Activated T-cell treated with anti-CD3 and anti-CD28 coated beads for 48 hours (primary cell): ENCODE data around the gene KLKB1.

Experiments
- DNase-seq: peaks from one replicate; pipeline ENCODE4 v3.0.0-alpha.2; 2020; ENCODE audit warnings: low read depth

Gene KLKB1

GRCh38 chr4:186227221-186227620 is at the start of gene KLKB1:
Gene KLKB1, plus strand, starts transcription at chr4:186227507. Its CDS starts 689 bp downstream, at chr4:186228196.
- no peak for DNase-seq

GRCh38 chr4:186188107-186188506 is 39.2 kb upstream of the KLKB1 start:
- no peak for DNase-seq

- DNase-seq = no peak
Observed at GRCh38 chr4:186189656-186190055, 37.7 kb upstream of the KLKB1 start.

- DNase-seq = peak; percentile 31
Observed at GRCh38 chr4:186190581-186191199, 36.6 kb upstream of the KLKB1 start.

- peak; percentile 86 for DNase-seq
Observed at GRCh38 chr4:186191200-186192065, 35.9 kb upstream of the KLKB1 start, which contains the start of gene CYP4V2. Gene CYP4V2, plus strand, starts transcription at chr4:186191567. Its CDS starts 257 bp downstream, at chr4:186191824.

- DNase-seq = peak; percentile 25
Observed at GRCh38 chr4:186192066-186192612, 35.2 kb upstream of the KLKB1 start.

GRCh38 chr4:186193851-186194250 is 33.5 kb upstream of the KLKB1 start:
- DNase-seq = no peak

- no peak for DNase-seq
Observed at GRCh38 chr4:186196063-186196462, 31.2 kb upstream of the KLKB1 start.

GRCh38 chr4:186200516-186200915 is 26.8 kb upstream of the KLKB1 start:
- no peak for DNase-seq

- no peak for DNase-seq
Observed at GRCh38 chr4:186201010-186201409, 26.3 kb upstream of the KLKB1 start.

GRCh38 chr4:186201535-186202230 is 25.6 kb upstream of the KLKB1 start:
- DNase-seq = peak; percentile 58

GRCh38 chr4:186202490-186203140 is 24.7 kb upstream of the KLKB1 start:
- no peak for DNase-seq

GRCh38 chr4:186203406-186203805 is 23.9 kb upstream of the KLKB1 start:
- DNase-seq = no peak

GRCh38 chr4:186204103-186204559 is 23.2 kb upstream of the KLKB1 start:
- DNase-seq = peak; percentile 64

- DNase-seq = no peak
Observed at GRCh38 chr4:186204686-186205085, 22.6 kb upstream of the KLKB1 start.

- no peak for DNase-seq
Observed at GRCh38 chr4:186205156-186205555, 22.2 kb upstream of the KLKB1 start.

- no peak for DNase-seq
Observed at GRCh38 chr4:186216465-186217024, 10.8 kb upstream of the KLKB1 start.

GRCh38 chr4:186217733-186218293 is 9.5 kb upstream of the KLKB1 start:
- no peak for DNase-seq

GRCh38 chr4:186221624-186222023 is 5.7 kb upstream of the KLKB1 start:
- no peak for DNase-seq

- no peak for DNase-seq
Observed at GRCh38 chr4:186225848-186226247, 1.5 kb upstream of the KLKB1 start.
